Kidney (tissue), 14 donors: ENCODE results near the gene CCDC85C. TPM values are rescaled to one million over a fixed set of nuclear protein-coding genes. Genes with fewer than 3 reads are reported as not detected.

Experiments
- DNase-seq, 5 donors: peaks; one replicate each; pipeline ENCODE4 v3.0.0-alpha.2; 2013 to 2020
- FAIRE-seq: peaks from 2 replicates; lab custom pipeline; 2012; peaks lifted over from hg19 to GRCh38; lab: Jason Lieb, UNC
- H3K27ac ChIP-seq, 2 donors: one replicate each; pipeline ENCODE4 v1.7.0; 2013; ENCODE audit warnings: low read depth in 2 of 2, low read length in 2 of 2, inconsistent platforms in 1 of 2
- H3K27me3 ChIP-seq: one replicate; pipeline ENCODE4 v1.7.1; 2013; ENCODE audit warnings: low read length, inconsistent platforms; ENCODE audit not compliant: control insufficient read depth, insufficient read depth
- H3K36me3 ChIP-seq, 3 donors: one replicate each; pipeline versions ENCODE4 v1.7.0 to v1.7.1; 2013; ENCODE audit warnings: low read length in 3 of 3, control low read depth in 1 of 3, inconsistent platforms in 1 of 3; ENCODE audit not compliant: insufficient read depth in 3 of 3, control insufficient read depth in 2 of 3
- H3K4me1 ChIP-seq, 3 donors: one replicate each; pipeline versions ENCODE4 v1.7.0 to v1.7.1; 2013; ENCODE audit warnings: low read length in 3 of 3, inconsistent platforms in 1 of 3, low read depth in 1 of 3; ENCODE audit not compliant: control insufficient read depth in 2 of 3, insufficient read depth in 2 of 3
- H3K4me3 ChIP-seq, 3 donors: one replicate each; pipeline versions ENCODE4 v1.7.0 to v1.8.1; 2013; ENCODE audit warnings: low read length in 3 of 3, control low read depth in 1 of 3, inconsistent platforms in 1 of 3
- H3K9ac ChIP-seq, 3 donors: one replicate each; pipeline versions ENCODE4 v1.7.0 to v1.7.1; 2013; ENCODE audit warnings: low read length in 3 of 3, control low read depth in 1 of 3, inconsistent platforms in 1 of 3
- H3K9me3 ChIP-seq, 3 donors: one replicate each; pipeline versions ENCODE4 v1.7.0 to v1.7.1; 2013; ENCODE audit warnings: low read length in 3 of 3, control low read depth in 1 of 3, inconsistent platforms in 1 of 3; ENCODE audit not compliant: control insufficient read depth in 2 of 3, insufficient read depth in 1 of 3
- CTCF ChIP-seq: IDR thresholded peaks from 3 replicates; pipeline ENCODE4 v1.5.1; 2012; ENCODE audit warnings: mild to moderate bottlenecking, moderate library complexity, borderline replicate concordance; ENCODE audit not compliant: insufficient read depth; ENCODE audit errors: extremely low read depth
- intact Hi-C: fragments of 100-400 bp; cut with DNase I; formaldehyde crosslinking; loops from one replicate; pipeline ENCODE4 v1.11.1; 2022
- polyA plus RNA-seq: library from polyadenylated mRNA; stranded (reverse); fragments of 350-450 nt; fragmentation: Illumina TruSeq; extraction: RNeasy Lipid Tissue Mini Kit (QIAGEN cat#74804); gene quantifications from one replicate; pipeline ENCODE4 v1.2.3, GENCODE V29; 2014; ENCODE audit warnings: low read depth, low replicate concordance; ENCODE audit not compliant: insufficient read depth
- total RNA-seq: library from RNA; stranded (reverse); fragmentation: NEBNext Ultra II Directional; extraction: Animal tissue kit (Norgen Biotek cat#: 25700); gene quantifications from one replicate; pipeline ENCODE4 v1.2.1, GENCODE V29; 2021
- donor health status: control.
- donor health status: control.
- donor health status: control.
- donor health status: control.
- donor health status: control.
- donor health status: DM: yes; HTN: yes; CAD: no.
- donor health status: Normal renal cell carcinoma (clear cell type).

CCDC85C gene
- total and polyA plus RNA-seq, 2 donors from 2014 or later: 14.7 to 21.4 TPM

GRCh38 chr14:99579120-99579836, 24.7 kb downstream of the CCDC85C start:
- no peaks in the 10 kb centered on the region for H3K9me3 ChIP-seq
- no peaks in the 10 kb centered on the region for H3K27me3 ChIP-seq
- H3K36me3 ChIP-seq: no peaks in the 10 kb centered on the region
- FAIRE-seq (no peak), DNase-seq (peak in 4 of 5 donors; percentile 38 to 92 (median 66))
- peaks cover 2 to 49% (median 37%) of the 10 kb centered on the region in 3 donors for H3K4me1 ChIP-seq
- intact Hi-C loops: no loop called here
- H3K27ac ChIP-seq: peak overlapping the region; percentile 61 to 73
- TF ChIP-seq CTCF: no peak
- no peak overlapping the region for H3K4me3 ChIP-seq
- peak overlapping the region in 1 of 3 donors; percentile 60 for H3K9ac ChIP-seq

DNA sequence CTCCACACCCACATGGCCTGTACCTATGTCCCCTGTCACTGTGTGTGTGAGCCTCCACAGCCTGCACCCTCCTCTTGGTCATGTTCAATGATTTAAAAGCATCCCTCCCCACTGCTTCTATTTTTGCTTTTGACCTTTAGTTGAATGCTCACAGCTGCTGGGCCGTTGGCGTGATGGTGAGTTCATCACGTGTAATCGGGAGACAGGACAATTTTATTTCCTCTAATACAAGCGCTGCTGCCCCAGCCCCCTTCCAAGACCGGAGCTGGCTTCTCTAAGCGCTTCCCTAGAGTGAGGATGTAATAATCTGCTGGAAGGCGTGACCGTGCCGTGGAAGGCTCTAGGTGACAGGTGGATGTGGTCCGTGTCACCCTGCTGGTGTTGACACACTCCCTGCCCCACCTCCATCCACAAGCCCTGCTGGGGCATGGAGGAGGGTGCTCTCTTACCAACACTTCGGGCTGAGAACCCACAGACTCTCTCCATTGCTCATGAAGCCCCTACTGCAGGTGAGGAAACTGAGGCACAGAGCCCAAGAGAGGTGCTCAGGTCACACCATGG, 25.4 kb downstream of the CCDC85C start:
- Histone ChIP-seq H3K4me1 (peaks cover 2 to 55% (median 44%) of the 10 kb centered on the region in 3 donors), H3K9ac (no peak overlapping the region), H3K27ac (peak overlapping the region; percentile 61 to 73), H3K4me3 (no peak overlapping the region), H3K9me3 (no peaks in the 10 kb centered on the region), H3K27me3 (no peaks in the 10 kb centered on the region), H3K36me3 (no peaks in the 10 kb centered on the region)
- no peak for FAIRE-seq
- peak in 3 of 5 donors; percentile 51 to 82 (median 57) for DNase-seq
- intact Hi-C loops: no loop called here
- TF ChIP-seq CTCF: no peak

DNA sequence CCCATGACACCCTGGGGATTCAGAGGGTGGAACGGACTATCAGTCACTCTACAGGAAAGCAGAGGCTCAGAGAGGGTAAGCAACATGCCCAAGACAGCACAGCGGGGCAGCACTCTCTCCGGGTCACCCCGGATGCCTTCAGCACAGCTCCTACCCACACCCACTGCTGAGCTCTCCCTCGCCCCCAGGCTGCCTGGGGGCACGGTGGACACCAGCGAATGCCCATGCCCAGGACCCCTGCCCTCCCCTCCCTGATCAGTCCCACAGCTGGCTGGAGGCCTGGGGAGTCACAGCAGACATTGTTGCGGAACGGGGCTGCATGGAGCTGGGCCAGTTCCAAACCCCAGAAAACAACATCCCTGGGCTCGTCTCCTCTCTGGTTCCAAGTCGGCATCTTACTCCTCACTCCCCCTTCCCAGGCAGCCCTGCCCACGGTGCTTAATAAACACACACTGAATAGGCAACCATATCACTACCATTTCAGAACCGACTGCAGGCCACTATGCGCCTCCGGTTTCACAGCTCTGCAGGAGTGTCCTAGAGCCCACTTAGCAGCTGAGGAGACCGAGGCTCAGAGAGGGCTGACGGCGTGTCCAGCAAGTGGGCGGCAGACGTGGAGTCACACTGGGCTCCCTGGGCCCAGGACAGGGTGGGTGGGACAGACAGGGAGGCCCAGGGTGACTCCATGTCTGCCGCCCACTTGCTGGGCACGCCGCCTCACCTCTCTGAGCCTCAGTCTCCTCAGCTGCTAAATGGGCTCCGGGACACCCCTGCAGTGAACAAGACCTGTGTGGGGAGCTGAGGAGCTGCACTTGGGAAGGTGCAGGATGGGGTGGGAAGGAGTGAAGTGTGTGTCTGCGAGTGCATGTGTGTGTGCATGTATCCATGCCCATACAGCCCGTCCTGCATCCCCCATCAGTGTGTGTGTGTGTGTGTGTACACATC, 27.0 kb downstream of the CCDC85C start:
- Histone ChIP-seq H3K9ac (peak overlapping the region in 1 of 3 donors; percentile 23), H3K36me3 (no peaks in the 10 kb centered on the region), H3K27me3 (no peaks in the 10 kb centered on the region), H3K27ac (peak overlapping the region in 1 of 2 donors; percentile 87), H3K9me3 (no peaks in the 10 kb centered on the region), H3K4me3 (no peak overlapping the region), H3K4me1 (peaks cover 2 to 68% (median 59%) of the 10 kb centered on the region in 3 donors)
- intact Hi-C loops: no loop called here
- DNase-seq: no peak
- no peak for TF ChIP-seq CTCF
- FAIRE-seq: no peak
